HepG2 (cell line): ENCODE results near the gene WASHC4. TPM values are rescaled to one million over a fixed set of nuclear protein-coding genes. Genes with fewer than 3 reads are reported as not detected.

Experiments
- ATAC-seq: fragments of 200-7000 bp; cut with Tn5 transposase; 3 replicates; pipeline ENCODE4 v1.9.1; 2020; ENCODE audit warnings: mild to moderate bottlenecking, moderate library complexity
- BruUV-seq: library from RNA; stranded (reverse); fragments of 400-500 nt; replicated peaks from 2 replicates; lab custom pipeline; 2021; lab: Mats Ljungman, UMichigan
- CTCF ChIA-PET: fragments of 300-600 bp; formaldehyde crosslinking; extraction: SDS; loops from one replicate; lab custom pipeline; 2021; ENCODE audit warnings: low total read pairs, inconsistent platforms, low intra/inter-chr PET ratio; lab: Yijun Ruan, JAX
- POLR2A ChIA-PET: fragments of 350-600 bp; sonication (Branson Sonifier 250); formaldehyde crosslinking; loops from one replicate; lab custom pipeline; 2020; ENCODE audit warnings: antibody characterized with exemption, inconsistent platforms; lab: Yijun Ruan, JAX
- DNase-seq: peaks from one replicate; pipeline ENCODE4 v3.0.0-alpha.2; 2015; ENCODE audit warnings: low spot score
- FAIRE-seq: peaks from 3 replicates; lab custom pipeline; 2011; peaks lifted over from hg19 to GRCh38; lab: Jason Lieb, UNC
- H2AFZ ChIP-seq: one replicate; pipeline ENCODE4 v1.6.1; 2011; ENCODE audit warnings: low read length, inconsistent platforms
- H3K27ac ChIP-seq: fragments of 300-600 bp; 3 replicates; pipeline ENCODE4 v1.8.0; 2011; ENCODE audit warnings: mixed run types, mild to moderate bottlenecking, mixed read lengths, low read length, inconsistent platforms; ENCODE audit not compliant: insufficient read depth; ENCODE audit errors: extremely low read length
- H3K27me3 ChIP-seq, 2 experiments: fragments of 200-600 bp in 1 of 2; 2 replicates in 1 of 2; 3 replicates in 1 of 2; pipeline versions ENCODE4 v1.6.0 to v1.8.0; 2011; ENCODE audit warnings: low read length in 2 of 2, mild to moderate bottlenecking in 2 of 2, moderate library complexity in 2 of 2, inconsistent platforms in 1 of 2; ENCODE audit not compliant: insufficient read depth in 2 of 2, control insufficient read depth in 1 of 2
- H3K36me3 ChIP-seq, 2 experiments: fragments of 200-600 bp in 1 of 2; replicated peaks in 1 of 2; 2 replicates in 1 of 2; 3 replicates in 1 of 2; pipeline versions ENCODE4 v1.5.1 to v1.8.0; 2011; ENCODE audit warnings: low read length in 2 of 2, inconsistent platforms in 1 of 2; ENCODE audit not compliant: insufficient read depth in 2 of 2, control insufficient read depth in 1 of 2
- H3K4me1 ChIP-seq: 2 replicates; pipeline ENCODE4 v1.5.1; 2012; ENCODE audit warnings: low read length, inconsistent platforms; ENCODE audit not compliant: insufficient read depth
- H3K4me2 ChIP-seq: 2 replicates; pipeline ENCODE4 v1.6.0; 2011; ENCODE audit warnings: low read depth, low read length, inconsistent platforms
- H3K4me3 ChIP-seq, 3 experiments: fragments of 200-600 bp in 1 of 3; sonication (generic), shearing (Covaris generic) in 1 of 3; replicated peaks in 1 of 3; 2 replicates each; pipeline ENCODE4 v1.5.1; 2011 to 2016; ENCODE audit warnings: low read length in 3 of 3, inconsistent platforms in 2 of 3, low read depth in 2 of 3, mild to moderate bottlenecking in 2 of 3, control low read depth in 1 of 3, mixed read lengths in 1 of 3; ENCODE audit not compliant: insufficient read depth in 1 of 3
- H3K79me2 ChIP-seq: one replicate; pipeline ENCODE4 v1.6.1; 2011; ENCODE audit warnings: low read length, inconsistent platforms; ENCODE audit not compliant: insufficient read depth
- H3K9ac ChIP-seq: 2 replicates; pipeline ENCODE4 v1.6.0; 2011; ENCODE audit warnings: mild to moderate bottlenecking, low read depth, low read length, inconsistent platforms; ENCODE audit not compliant: insufficient read depth
- H3K9me3 ChIP-seq: 2 replicates; pipeline ENCODE4 v1.5.1; 2012; ENCODE audit warnings: mild to moderate bottlenecking, low read length
- H4K20me1 ChIP-seq: 2 replicates; pipeline ENCODE4 v1.6.0; 2011; ENCODE audit warnings: inconsistent platforms, mild to moderate bottlenecking, low read length, moderate library complexity; ENCODE audit not compliant: insufficient read depth
- FOSL1 ChIP-seq: sonication (generic); formaldehyde crosslinking; IDR thresholded peaks from 2 replicates; pipeline ENCODE4 v1.9.0; 2021; ENCODE audit warnings: missing genetic modification reagents, borderline replicate concordance
- GABPB1 ChIP-seq: IDR thresholded peaks from 2 replicates; pipeline ENCODE4 v1.6.1; 2016; ENCODE audit warnings: mild to moderate bottlenecking, missing genetic modification reagents, moderate library complexity, missing compliant biosample characterization
- HOXA7 ChIP-seq: sonication (generic); formaldehyde crosslinking; IDR thresholded peaks from 2 replicates; pipeline ENCODE4 v1.8.1; 2022; ENCODE audit warnings: mild to moderate bottlenecking, missing genetic modification reagents, moderate library complexity
- NFE2 ChIP-seq: sonication (generic); formaldehyde crosslinking; IDR thresholded peaks from 2 replicates; pipeline ENCODE4 v1.4.0; 2020; ENCODE audit warnings: missing genetic modification reagents
- PRMT3 ChIP-seq: sonication (generic); formaldehyde crosslinking; IDR thresholded peaks from 2 replicates; pipeline ENCODE4 v1.8.1; 2022; ENCODE audit warnings: low read depth, mild to moderate bottlenecking, moderate library complexity, missing genetic modification reagents, borderline replicate concordance
- SIN3B ChIP-seq: fragments of 150-350 bp; IDR thresholded peaks from 2 replicates; pipeline ENCODE4 v1.6.1; 2014; ENCODE audit warnings: low read length
- SMARCC2 ChIP-seq: fragments of 450-650 bp; IDR thresholded peaks from 2 replicates; pipeline ENCODE4 v1.6.1; 2017; ENCODE audit warnings: antibody characterized with exemption, mild to moderate bottlenecking
- ZFP41 ChIP-seq: sonication (generic); formaldehyde crosslinking; IDR thresholded peaks from 2 replicates; pipeline ENCODE4 v1.4.0; 2020; ENCODE audit warnings: mild to moderate bottlenecking, missing genetic modification reagents, borderline replicate concordance
- ZNF646 ChIP-seq: sonication (generic); formaldehyde crosslinking; IDR thresholded peaks from 2 replicates; pipeline ENCODE4 v1.9.0; 2021; ENCODE audit warnings: mild to moderate bottlenecking, missing genetic modification reagents
- WGBS: methylation state at CpG from one replicate; pipeline ENCODE4 v1.1.6; 2017; ENCODE audit warnings: low lambda C conversion rate; 5-methylcytosine and 5-hydroxymethylcytosine counted together
- in situ Hi-C: cut with HindIII; loops from 2 replicates; pipeline ENCODE4 v1.10.0; 2017; ENCODE audit warnings: low pct_unique_long_range_greater_than_20kb; ENCODE audit not compliant: extremely low pct_ligation_motif_present
- intact Hi-C: fragments of 100-400 bp; cut with micrococcal nuclease; formaldehyde crosslinking; loops from one replicate; pipeline ENCODE4 v1.10.0; 2022; ENCODE audit not compliant: unreplicated experiment
- polyA plus RNA-seq, 8 experiments: library from polyadenylated mRNA; depleted of rRNA in 3 of 8; stranded (reverse) in 7 of 8; unstranded in 1 of 8; fragments of >200 nt; fragmentation: Illumina TruSeq in 4 of 8; extraction: Trizol in 4 of 8; gene quantifications; 2 replicates each; pipeline versions ENCODE4 v1.2.1 to v1.2.3, GENCODE V29; 2011 to 2016; ENCODE audit warnings: low read depth in 4 of 8, missing spikeins in 1 of 8, mixed read lengths in 1 of 8; ENCODE audit not compliant: insufficient read depth in 1 of 8
- total RNA-seq, 5 experiments: library from RNA; depleted of rRNA; stranded (reverse); fragments of >200 nt; fragmentation: Illumina TruSeq; extraction: Trizol; gene quantifications; 2 replicates each; pipeline ENCODE4 v1.2.3, GENCODE V29; 2016; ENCODE audit warnings: low read depth in 1 of 5
- TF ChIP-seq, protein P1 (sequence below): sonication (generic); formaldehyde crosslinking; IDR thresholded peaks from 2 replicates; pipeline ENCODE4 v1.4.0; 2020; ENCODE audit warnings: missing genetic modification reagents, borderline replicate concordance
- TF ChIP-seq, protein P2 (sequence below): sonication (generic); formaldehyde crosslinking; IDR thresholded peaks from 2 replicates; pipeline ENCODE4 v1.5.1; 2020; ENCODE audit warnings: missing genetic modification reagents, mild to moderate bottlenecking, borderline replicate concordance

Gene WASHC4
- total and polyA plus RNA-seq, 2 of the 13 experiments (the other 11 are each of a cell fraction or from before 2014, with no cell fraction given), result 21.0 to 36.3 TPM

DNA sequence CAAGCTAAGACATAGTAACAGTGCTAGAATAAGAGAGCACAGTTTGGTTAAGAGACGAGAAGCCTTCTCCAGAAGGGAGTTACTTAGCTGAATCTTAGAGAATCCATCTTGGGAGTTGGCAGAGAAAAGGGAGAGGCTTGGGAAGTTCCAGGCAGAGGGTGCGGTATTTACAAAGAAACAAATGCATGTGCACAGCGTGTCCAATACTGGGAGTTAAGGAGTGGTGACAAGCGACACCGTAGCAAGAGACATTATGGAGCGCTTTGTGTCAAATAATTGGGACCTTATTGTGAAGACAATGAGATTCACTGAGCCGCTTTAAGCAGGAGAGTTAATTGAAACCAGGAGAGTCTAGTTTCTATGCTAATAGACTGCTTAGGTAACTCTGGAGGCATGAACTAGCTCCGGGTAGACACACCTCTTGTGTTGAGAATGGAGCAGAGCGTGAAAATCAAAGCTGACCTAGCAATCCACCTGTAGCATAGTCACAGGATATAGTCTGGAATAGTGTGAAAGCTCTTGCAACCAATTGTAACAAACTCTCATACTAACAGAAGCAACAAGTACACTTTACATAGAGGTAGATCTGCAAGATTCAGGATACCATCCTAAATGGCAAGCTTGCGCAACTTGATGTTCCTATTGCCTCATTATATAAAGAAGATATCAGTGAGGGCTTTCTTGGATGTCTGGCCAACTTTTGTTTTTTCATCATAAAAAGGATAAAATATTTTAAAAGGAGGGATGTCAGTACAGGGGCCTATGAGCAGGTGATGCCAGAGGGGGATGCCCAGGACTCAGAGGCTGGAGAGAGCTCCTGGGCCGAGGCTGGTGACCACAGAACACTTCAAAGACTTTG, 28.6 kb upstream of the WASHC4 start:
- CTCF ChIA-PET, result no interaction called here
- Histone ChIP-seq H3K27me3 (peaks cover 0 to 4% of the 10 kb centered on the region in 2 experiments; a peak in 2 of 5 replicates), H3K79me2 (no peaks in the 10 kb centered on the region), H3K4me2 (no peak overlapping the region), H3K4me3 (no peak overlapping the region), H4K20me1 (no peaks in the 10 kb centered on the region), H3K9me3 (no peaks in the 10 kb centered on the region), H3K9ac (no peak overlapping the region), H2AFZ (no peak overlapping the region), H3K36me3 (no peaks in the 10 kb centered on the region), H3K27ac (no peak overlapping the region), H3K4me1 (peaks cover 13% of the 10 kb centered on the region)
- 72% methylated on average over 11 of the region's 11 CpGs for WGBS
- ATAC-seq (no peak), FAIRE-seq (no peak), DNase-seq (no peak)
- intact Hi-C loops (no loop called here), in situ Hi-C loops (no loop called here)
- POLR2A ChIA-PET, result no interaction called here
- BruUV-seq, result no TSS peak
- TF ChIP-seq, protein P1, sequence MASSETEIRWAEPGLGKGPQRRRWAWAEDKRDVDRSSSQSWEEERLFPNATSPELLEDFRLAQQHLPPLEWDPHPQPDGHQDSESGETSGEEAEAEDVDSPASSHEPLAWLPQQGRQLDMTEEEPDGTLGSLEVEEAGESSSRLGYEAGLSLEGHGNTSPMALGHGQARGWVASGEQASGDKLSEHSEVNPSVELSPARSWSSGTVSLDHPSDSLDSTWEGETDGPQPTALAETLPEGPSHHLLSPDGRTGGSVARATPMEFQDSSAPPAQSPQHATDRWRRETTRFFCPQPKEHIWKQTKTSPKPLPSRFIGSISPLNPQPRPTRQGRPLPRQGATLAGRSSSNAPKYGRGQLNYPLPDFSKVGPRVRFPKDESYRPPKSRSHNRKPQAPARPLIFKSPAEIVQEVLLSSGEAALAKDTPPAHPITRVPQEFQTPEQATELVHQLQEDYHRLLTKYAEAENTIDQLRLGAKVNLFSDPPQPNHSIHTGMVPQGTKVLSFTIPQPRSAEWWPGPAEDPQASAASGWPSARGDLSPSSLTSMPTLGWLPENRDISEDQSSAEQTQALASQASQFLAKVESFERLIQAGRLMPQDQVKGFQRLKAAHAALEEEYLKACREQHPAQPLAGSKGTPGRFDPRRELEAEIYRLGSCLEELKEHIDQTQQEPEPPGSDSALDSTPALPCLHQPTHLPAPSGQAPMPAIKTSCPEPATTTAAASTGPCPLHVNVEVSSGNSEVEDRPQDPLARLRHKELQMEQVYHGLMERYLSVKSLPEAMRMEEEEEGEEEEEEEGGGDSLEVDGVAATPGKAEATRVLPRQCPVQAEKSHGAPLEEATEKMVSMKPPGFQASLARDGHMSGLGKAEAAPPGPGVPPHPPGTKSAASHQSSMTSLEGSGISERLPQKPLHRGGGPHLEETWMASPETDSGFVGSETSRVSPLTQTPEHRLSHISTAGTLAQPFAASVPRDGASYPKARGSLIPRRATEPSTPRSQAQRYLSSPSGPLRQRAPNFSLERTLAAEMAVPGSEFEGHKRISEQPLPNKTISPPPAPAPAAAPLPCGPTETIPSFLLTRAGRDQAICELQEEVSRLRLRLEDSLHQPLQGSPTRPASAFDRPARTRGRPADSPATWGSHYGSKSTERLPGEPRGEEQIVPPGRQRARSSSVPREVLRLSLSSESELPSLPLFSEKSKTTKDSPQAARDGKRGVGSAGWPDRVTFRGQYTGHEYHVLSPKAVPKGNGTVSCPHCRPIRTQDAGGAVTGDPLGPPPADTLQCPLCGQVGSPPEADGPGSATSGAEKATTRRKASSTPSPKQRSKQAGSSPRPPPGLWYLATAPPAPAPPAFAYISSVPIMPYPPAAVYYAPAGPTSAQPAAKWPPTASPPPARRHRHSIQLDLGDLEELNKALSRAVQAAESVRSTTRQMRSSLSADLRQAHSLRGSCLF (CRISPR knock-in tag), result no peak
- TF ChIP-seq ZNF646 (CRISPR knock-in tag) (no peak), HOXA7 (CRISPR knock-in tag) (no peak), GABPB1 (CRISPR knock-in tag) (no peak), ZFP41 (CRISPR knock-in tag) (no peak), PRMT3 (CRISPR knock-in tag) (no peak), SIN3B (no peak), NFE2 (CRISPR knock-in tag) (no peak), SMARCC2 (no peak), FOSL1 (no peak)
- TF ChIP-seq, protein P2, sequence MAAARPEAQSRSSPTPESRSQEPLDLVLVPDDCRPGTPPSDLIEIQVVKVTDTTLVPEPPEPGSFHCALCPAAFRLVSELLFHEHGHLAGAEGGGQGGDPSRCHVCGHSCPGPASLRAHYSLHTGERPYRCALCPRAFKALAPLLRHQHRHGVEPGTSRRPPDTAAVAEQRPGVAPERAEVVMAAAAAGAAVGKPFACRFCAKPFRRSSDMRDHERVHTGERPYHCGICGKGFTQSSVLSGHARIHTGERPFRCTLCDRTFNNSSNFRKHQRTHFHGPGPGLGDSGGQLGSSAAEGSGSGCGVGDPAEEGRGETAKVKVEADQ, result no peak
